Globus pallidus (tissue), 1 donor: ENCODE measurements around the gene ACOX1.

Experiments
- DNase-seq: peaks from one replicate; pipeline ENCODE4 v3.0.0-alpha.2; 2015; ENCODE audit warnings: low spot score

Gene ACOX1

DNA sequence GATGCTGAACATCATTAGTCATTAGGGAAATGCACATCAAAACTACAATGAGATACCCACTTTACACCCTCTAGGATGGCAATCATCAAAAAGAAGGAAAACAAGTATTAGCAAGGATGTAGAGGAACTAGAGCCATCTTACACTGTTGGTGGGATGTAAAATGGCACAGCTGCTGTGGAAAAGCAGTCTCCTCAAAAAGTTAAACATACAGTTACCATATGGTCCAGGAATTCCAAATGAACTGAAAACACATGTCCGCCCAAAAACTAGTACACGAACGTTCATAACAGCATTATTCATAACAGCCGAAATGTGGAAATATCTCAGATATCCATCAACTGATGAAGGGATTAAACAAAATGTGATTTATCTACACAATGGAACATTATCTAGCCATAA, 45.2 kb downstream of the ACOX1 start:
- DNase-seq, result no peak

DNA sequence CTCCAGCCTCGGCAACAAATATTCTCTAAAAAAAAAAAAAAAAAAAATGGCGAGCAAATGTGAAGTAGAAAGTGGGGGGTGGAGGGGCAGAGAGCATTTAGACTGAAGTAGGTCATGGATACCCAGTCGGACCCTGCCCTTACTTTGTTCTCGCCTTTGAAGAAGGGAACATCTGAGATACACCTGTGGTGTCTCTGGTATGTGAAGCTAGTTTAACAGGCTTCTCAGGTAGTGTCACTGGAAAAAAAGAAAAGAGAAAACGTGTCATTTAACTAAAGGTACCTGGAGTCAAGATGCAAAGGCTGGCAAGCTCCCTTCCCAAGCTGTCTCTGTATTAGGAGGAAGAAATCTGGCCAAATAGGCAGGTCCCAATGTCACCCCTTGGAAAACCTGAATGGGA, 46.1 kb downstream of the ACOX1 start:
- DNase-seq, result no peak

DNA sequence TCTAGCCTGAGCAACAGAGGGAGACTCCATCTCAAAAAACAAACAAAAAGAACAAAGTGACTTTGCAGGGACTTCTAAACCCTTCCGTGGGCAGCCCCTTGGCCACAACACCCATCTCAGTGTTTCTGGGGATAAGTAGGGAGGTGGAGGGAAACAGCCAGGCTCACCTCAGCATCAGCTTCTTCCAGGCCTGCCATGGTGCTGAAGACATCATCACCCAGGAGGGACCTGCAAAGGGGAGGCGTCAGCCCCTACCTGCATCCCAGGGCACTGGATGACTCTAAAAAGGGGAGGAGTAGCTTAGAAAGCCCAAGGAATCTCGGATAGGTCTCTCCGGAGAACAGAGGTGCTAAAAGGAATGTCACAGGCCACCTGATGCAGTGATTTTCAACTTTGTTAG, 47.9 kb downstream of the ACOX1 start:
- DNase-seq, result no peak

DNA sequence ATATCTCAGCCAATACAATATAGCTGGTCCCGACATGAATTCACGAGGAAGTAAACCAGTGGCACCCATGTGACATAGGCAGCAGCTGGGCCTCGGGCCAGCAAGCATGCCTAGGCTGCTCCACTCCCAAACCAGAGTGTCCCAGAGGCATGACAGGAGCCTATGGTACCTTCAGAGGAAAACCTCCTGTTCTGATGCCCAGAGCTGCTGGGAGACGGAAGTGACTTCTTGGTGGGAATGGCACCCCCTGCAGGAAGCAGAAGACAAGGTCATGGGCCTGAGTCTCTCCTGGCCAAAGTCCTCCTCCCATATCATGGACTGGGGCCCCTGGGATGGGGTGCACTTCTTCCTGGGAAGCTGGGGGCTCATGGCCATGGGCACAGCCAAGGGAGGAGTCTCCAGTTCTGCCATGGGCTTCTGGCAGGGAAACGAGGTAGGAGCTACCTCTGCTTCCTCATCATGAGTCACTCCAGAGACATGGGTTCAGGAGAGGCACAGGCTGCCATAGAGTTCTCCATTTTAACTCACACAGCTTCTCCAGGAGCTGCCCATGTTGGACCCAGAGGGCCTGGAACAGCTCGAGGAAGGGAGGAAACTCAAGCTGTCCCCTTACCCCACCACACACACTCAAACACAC, 51.6 kb downstream of the ACOX1 start:
- DNase-seq, result no peak

DNA sequence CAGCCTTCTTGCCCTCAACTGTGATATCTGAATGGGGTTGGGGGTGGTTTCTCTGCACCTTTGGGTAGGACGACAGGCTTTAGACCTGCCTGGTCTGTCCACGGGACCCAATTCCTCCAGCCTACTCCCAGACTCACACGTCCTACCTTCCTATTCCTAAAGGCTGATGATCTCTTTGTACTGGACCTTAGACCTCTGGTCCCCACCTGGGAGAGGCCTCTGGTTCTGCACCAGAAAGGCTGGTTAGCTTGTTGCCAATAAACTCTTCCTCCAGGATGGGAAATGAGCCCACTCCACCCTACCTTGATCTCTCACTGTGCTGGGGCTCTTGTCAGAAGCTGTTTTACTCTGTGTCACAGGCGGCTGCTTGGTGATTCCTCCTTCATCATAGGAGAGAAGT, 52.5 kb downstream of the ACOX1 start:
- DNase-seq, result no peak

DNA sequence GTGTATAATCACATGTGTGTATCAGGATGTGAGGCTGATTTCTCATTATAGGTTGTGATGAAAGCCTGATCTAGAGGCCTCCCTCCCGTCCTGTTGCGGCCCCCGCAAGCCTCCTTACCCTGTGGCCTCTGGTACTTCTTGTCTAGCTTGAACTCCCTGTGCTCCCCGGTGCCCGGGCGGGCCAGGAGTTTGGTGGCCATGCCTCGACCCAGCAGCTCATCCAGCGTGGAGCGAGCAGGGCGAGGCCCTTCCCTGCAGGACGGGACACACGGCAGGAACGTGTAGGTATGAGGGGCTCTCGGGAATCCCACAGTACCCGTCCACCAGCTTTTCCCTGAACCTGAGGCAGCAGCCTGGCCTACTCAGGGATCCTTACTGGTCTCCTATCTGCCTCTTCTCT, 53.1 kb downstream of the ACOX1 start:
- DNase-seq, result no peak

DNA sequence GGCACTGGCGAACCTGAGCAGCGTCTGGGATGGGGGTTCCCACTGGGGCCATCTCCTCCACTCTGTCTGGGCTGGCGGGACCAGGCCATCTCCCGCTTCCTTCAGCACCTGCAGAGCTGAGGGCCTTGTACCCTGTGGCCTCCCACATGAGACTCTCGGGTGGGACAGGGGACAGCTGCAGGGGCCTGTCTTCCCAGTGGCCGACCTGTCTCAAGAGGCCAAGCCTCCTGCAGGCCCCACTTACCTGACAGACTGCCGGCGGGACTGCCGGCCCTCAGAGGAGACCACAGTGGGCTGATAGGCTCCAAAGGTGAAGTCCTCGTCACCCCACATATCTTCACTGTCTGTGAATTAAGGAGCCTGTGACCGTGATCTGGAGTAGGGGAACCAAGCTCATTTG, 53.9 kb downstream of the ACOX1 start:
- DNase-seq, result no peak

DNA sequence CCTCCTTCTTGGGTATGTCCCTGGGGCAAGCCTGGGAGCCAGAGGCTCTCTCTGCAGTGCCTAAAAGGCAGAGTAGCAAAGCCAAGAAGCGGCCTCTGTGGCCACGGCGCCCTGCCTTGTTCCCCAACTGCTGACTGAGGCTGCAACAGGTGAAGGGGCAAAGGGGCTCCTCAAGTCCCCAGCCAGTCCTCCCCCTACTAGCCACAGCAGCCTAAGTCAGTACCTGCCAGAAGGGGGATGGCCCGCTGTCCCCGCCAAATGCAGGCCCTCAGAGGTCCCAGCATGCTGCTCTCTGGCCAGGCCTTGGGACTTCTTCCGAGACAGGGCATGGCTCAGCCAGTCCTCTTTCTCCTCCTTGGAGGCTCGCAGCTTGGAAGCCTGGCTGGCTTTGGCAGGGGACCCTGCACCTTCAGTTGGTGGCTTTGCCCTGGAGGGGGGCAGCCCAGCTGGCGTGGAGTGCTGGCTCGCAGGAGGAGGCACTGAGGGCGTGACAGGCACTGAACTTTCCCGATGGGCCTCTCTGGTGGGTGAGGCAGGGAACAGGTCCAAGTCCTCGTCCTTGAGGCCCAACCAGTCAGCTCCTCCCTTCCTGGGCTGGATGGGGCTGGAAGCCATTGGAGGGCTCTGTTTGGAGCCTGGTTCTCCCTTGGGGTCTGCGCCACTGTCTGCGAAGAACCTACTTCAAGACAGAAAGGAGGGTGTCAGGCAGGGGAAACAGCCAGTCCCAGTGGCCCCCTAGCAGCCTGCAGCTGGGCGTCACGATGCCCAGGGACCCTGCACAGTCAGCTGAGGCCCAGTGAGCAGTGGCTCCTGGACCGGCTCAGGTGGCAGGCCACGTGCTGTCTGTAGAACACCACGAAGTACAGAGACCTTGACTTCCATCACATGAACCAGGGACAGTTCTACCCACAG, 55.7 kb downstream of the ACOX1 start:
- DNase-seq, result no peak

DNA sequence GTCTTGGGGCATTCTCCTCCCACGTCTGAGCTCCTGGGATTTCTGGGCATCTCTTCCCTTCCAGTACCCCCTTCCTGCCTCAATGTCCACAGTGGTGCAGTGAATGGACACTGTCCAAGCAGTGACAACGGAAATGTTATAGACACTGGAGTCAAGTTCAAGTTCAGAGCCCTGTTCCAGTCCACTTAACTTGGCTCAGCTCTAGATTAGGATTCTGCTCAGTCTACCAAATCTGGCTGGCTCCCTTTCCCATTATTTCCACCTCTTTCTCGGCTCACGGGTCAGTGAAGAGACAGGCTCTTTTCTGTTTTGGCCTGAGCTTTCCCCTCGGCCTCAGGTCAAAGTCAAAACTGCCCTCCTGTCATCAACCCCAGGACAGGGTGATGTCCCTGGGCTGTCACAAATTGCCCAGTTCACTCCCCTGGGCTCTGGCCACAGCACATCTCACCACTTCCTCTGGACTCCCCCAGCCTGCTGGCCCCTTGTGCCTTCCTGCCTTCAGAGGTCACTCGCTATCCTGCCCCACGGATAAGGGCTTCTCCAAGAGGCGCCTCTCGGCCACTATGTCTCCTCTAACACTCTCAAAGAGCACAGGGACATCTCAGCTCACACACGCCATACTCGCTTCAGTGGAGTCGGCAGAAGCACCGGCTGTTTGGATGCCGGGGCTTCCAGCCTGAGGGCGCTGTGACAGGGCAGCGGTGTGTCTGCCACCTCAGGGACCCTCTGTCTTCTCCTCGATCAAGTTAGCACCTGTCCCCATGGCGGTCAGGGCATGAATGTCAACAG, 56.6 kb downstream of the ACOX1 start:
- DNase-seq, result no peak

DNA sequence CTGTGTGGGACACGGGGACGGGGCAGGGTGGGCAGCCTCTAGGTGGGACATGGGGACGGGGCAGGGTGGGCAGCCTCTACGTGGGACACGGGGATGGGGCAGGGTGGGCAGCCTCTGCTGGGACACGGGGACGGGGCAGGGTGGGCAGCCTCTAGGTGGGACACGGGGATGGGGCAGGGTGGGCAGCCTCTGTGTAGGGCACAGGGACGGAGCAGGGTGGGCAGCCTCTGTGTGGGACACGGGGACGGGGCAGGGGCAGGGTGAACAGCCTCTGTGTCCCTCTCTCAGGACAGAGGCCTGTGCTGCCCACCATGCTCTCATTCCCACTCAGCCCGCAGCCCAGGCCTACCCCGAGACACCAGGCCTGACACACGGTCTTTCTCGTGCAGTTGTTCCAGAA, 57.4 kb downstream of the ACOX1 start:
- DNase-seq, result no peak

DNA sequence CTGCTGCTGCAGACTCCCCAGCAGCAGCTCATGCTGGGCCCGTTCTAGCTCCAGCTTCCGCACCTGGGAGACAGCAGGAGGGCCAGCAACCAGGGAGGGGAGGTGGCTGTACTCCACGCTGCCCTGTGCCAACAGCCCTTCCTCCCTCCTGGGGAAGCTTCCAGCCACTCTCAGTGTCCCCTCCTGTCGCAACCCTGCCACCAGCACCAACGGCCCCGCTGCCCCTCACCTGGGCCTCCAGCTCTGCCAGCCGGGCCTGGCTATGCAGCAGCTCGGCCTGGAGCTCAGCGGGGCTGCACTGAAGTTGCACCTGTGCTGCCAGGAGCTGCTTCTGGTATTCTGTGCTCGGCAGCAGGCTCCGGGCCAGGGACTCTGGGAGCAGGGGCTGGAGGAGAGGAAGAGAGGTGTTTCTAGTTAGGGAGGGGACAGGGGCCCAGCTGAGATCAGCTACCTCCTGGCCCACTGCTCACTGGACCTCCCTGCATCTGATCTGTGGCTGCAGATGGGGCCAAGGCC, 58.9 kb downstream of the ACOX1 start:
- DNase-seq, result no peak

DNA sequence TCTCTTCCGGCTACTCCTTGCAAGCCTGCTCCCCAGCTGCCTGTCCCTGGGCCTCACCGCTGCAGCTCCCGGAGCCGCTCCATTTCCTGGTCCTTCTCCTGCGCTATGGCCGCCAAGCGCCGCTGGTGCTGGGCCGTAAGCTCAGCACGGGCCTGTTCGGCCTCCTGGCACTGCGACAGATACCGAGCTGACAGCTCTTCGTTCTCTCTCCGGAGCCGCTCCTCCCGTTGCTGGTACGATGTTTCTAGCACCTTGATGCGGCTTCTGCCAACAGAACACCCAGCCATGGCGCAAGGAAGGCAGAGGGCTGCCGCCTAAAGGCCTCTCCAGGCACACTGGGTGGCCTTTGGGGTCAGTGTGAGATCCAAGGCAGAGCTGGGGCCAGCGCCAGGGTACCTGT, 59.4 kb downstream of the ACOX1 start:
- DNase-seq, result no peak

DNA sequence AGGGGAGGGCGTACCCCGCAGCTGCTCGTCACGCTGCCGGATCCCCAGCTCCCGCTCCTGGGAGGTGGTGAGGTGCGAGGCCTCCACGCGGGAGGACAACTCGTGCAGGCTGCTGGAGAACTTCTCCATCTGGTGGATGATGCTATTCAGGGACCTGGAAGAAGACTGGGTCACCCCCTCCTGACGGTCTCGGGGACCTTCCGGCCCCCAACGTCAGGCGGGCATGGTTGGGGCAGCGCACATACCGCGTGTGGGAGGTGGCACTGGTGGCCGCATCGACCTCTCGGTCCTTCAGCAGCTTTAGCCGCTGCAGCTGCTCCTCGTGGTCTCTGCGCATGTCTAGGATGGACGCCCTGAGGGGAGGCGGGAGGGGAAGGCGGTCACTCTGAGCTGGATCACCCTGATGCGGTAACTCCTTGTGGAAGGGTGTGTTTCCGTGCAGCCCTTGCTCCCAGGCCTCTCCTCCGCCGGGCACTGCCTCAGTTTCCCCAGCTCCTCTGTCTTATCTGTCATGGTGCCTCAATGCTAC, 61.0 kb downstream of the ACOX1 start:
- DNase-seq, result no peak

DNA sequence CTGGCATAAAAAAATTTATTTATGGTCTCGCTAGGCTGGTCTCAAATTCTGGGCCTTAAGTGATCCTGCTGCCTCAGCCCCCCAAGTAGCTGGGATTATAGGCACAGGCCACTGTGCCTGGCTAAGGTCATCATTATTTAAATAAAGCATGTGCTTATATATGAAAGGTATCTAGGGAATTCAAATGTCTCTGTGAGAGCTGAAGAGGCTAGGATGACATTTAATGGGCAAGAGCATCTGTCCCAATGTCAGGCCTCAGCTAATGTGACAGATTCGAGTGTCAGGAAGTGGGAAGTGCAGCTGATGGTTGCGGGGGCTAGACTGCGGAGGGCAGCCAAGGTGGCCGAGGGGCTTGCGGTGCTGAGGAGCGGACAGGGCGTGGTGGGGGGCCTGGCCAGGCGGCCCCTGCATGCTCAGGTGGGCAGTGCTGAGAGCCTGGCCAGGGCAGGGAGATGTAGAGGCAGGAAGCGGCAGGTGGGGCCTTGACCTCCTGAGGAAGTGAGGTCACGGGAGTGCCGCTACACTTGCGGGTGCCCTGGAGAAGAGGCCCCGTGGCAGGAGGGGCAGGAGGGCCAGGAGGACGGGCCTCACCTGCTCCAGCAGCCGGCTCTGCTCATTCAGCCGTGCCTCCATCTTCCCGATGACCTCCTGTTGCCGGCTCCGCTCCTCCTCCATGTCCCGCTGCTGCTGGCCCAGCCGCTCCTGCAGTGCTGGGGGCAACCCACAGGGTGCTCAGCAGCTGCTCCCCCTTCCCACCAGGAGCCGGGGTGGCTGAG, 61.6 kb downstream of the ACOX1 start:
- no peak for DNase-seq

DNA sequence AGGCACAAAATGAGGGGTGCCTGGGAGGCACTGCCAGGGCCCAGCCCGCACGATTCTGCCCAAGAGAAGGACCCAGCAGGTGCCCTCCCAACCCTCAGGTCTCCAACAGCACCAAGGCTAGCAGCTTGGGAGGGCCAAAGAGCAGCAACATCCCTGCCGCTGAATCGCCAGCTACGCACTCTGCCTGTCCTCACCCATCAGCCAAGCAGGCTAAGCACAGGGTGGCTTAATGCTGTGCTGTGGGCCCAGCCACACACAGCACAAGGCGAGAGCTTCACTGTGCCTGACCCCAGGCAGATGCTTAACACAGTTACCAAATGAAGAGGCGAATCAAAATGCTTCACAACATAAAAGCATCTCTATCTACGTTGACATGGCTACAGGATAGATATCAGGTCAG, 63.7 kb downstream of the ACOX1 start:
- no peak for DNase-seq

DNA sequence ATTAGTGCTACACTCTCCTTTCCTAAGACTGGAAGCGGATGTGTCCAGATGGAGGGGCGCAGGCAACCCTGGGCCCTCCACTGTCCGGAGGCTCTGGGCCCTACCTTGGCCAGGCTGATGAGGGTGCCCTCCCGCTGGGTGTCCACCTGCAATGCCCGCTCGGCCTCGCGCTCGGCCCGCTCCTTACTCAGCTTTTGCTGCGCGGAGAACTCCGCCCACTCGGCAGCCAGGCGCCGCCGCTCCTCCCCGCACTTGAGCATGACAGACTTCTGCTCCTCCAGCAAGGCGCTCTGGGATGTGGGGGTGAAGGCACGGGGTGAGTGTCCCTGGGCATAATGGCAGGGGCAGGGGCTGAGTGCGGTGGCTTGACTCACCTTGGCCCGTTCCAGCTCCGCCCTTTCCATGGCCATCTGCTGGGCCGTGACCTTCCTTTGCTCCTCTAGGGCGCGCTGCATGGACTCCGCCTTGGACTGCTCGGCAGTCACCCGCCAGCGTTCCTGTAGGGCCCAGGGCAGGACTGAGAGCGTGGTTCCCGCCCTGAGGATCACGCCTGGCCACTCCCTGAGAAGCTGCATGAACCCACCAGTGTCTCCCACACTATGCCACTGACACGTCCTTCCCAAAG, 64.2 kb downstream of the ACOX1 start:
- no peak for DNase-seq

DNA sequence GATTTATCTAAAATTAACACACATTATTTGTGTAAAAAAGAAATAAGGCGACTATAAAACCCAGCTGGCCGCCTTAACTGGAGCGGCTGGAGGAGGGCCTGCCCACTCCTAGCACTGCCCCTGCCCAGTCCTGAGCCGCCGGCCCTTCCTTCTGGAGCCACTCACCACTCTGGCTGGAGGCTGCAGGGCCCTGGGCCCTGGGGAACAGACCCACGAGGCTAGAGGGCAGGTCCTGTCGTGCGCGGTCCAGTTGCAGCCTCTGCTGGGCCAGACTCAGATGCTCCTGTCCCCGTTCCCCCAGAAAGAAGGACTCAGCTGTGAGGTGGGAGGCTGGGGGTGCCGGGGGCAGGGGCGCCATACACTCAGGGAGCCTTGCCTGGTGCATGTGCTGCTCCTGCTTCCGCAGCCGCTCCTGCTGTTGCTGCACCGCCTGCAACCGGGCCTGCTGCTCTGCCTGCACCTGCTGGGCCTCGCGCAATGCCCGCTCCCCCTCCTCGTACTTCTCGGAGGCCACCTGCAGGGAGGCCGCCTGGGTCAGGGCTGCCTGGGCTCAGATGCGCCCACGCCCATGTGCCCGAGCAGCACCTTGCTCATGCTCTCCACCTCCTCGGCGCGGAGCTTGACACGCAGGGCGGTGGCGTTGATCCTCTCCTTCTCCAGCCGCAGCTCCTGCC, 65.3 kb downstream of the ACOX1 start:
- no peak for DNase-seq

DNA sequence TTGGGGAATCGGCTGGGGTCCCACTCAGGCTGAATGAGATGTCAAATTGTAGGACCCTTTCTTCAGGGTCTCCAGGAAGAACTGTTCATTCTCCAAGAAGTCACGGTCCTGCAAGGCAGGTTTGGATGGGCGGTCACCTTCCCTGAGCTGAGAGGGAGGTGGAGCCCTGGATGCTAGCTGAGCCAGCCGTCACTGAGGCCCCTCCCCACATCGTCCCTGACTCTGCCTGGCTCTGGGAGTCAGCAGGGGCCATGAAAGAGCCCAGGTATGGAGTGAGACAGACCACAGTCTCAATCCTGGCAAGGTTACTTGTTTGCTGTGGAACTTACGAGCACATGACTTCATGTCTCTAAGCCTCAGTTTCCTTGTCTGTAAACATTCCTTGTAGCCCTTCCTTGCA, 68.3 kb downstream of the ACOX1 start:
- no peak for DNase-seq

DNA sequence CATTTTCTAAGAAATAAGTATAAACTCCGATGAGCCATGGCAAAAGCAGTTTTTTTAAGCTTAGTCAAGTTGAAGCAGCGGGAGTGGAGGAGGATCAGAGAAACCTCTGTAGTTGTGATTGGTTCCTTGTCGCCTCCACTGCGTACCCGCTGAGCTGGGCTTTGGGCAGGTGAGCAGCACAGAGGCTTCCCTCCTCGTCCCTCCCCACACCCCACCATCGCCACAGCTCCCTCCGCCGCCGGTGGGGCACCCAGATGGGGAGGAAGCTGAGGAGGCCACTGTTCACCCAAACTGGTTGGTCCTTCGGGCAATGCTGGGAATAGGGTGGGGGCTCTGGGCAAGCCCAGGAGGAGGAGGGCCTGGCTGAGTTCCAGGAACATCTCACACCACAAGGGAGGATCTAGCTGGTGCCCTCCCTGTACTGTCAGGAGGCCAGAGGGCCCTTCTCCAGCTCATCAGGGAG, 69.1 kb downstream of the ACOX1 start:
- no peak for DNase-seq

DNA sequence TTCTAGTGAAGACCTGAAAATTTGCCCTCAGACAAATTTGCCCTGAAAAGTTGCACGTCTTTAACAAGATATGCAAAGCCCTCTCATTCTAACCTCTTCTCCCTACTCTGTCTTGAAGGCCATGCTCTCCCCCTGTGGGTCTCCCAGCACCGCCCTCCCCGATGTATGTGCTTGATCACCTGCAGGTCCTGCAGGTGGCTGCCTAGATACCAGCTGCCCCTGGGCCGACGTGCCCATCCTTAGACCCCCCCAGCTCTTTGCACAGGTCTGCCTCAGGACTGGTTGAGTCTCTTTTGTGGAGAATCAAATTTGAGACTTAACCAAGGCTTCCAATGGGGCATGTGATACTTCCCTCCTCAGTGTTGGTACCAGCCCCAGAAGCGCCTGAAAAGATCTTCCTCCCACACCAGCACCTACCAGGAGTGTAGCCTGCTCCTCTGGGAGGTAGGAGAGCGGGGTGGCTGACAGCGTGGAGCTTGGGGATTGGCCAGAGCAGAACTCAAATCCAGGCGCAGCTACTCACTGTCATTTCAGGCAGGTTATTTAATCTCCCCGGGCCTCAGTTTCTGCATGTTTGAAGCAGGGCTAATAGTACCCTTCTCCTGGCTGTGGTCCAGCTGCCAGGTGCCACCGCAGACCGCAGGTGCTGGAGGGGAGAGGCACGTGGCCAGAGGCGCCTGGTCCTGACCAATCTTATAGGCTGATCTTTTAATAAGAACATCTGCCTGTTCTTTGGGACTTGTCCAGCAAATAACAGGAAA, 69.7 kb downstream of the ACOX1 start:
- no peak for DNase-seq
